HFF-Myc (cell line): Measurements from ENCODE around the gene BCAS2.
"Not testable (repeated sequence)": the region's sequence is repeated elsewhere in the genome, so short reads cannot be mapped to it uniquely, and the experiment has no call there.

ENCODE experiments used
- DNase-seq: peaks from one replicate; pipeline ENCODE4 v3.0.0-alpha.2; 2011; ENCODE audit warnings: low read depth; ENCODE audit errors: extremely low read depth
- H3K4me3 ChIP-seq: replicated peaks from 2 replicates; pipeline ENCODE4 v1.5.1; 2011; ENCODE audit warnings: low read depth, mild to moderate bottlenecking, control low read depth, low read length
- CTCF ChIP-seq: IDR thresholded peaks from 2 replicates; pipeline ENCODE4 v1.5.1; 2012; ENCODE audit warnings: mild to moderate bottlenecking, low read depth, low read length, control low read depth; ENCODE audit errors: missing control alignments

BCAS2 gene

GRCh38 chr1:114588196-114588689 lies 6.8 kb upstream of the BCAS2 start:
- DNase-seq, result no peak
- TF ChIP-seq CTCF, result no peak
- H3K4me3 ChIP-seq, result no peak overlapping the region

DNA sequence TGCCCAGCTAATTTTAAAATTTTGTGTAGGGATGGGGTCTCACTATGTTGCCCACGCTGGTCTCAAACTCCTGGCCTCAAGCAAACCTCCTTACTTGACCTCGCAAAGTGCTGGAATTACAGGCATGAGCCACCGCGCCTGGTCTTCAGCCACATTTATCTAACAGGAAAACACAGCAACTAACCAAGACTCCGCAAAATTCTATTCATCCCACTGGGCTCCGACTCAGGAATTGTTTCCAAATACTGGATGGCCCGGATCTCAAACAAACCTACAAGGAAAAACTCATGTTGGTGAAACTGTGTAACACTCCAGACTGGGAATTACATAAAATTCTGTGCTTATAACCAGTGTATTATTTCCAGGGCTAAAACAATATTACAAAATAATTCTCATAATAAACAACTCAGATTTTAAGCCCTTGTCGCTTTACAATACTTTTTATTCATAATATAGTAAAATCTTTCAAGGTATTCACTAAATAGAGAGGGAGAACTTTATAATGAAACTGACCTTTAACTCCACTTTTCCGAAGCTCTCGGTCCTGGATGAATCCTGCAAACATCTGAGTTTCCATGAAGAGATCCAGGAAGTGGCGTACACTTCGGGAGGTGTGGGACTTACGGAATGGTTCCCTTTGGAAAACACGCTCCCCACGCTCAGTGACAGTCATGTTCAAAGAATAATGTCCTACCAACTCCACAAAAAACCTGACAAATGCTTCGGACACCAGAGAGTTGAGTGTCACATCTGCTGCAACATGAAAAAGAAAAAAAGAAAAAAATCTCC lies 6.0 kb upstream of the BCAS2 start:
- TF ChIP-seq CTCF, result no peak
- DNase-seq, result no peak
- no peak overlapping the region for H3K4me3 ChIP-seq

DNA sequence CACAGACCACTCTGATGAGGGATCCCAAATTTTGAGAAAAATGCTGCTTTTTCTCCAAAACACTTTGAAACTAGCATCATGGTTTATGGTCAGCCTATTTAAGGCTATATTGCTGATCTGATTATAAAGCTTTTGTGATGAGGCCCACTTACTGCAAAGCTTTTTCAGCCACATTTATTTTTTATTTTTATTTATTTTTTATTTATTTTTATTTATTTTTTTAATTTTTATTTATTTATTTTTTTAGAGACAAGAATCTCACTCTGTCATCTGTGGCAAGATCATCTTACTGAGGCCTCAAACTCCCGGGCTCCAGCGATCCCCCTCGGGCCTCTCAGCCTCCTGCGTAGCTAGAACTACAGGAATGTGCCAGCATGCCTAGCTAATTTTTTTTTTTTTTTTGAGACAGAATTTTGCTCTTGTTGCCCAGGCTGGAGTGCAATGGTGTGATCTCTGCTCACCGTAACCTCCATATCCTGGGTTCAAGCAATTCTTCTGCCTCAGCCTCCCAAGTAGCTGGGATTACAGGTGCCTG lies 5.2 kb upstream of the BCAS2 start:
- H3K4me3 ChIP-seq, result no peak overlapping the region
- no peak for DNase-seq
- no peak for TF ChIP-seq CTCF

GRCh38 chr1:114585231-114585630 lies 3.8 kb upstream of the BCAS2 start:
- DNase-seq, result no peak
- no peak overlapping the region for H3K4me3 ChIP-seq
- TF ChIP-seq CTCF, result no peak

- DNase-seq, result no peak
- no peak overlapping the region for H3K4me3 ChIP-seq
- no peak for TF ChIP-seq CTCF
Measured at GRCh38 chr1:114574365-114574764, 7.0 kb downstream of the BCAS2 start.

DNA sequence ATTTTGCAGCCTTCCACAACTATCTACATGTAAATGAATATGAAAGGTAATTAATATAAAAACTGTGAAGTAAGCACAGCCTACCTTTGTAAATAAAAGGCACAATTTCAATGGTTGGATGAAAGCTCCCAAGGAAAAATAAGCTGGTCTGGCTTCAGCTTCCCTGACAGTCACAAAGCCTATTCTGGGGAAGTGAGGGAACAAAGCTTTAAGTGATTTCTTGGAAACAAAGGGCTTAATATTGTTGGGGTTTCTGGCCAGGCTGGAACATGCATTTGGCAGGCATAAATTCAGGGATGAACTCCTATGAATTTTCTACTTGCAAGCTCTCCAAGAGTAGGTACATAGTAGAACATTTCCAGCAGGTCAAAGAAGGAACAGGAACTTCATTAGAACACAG lies 17.3 kb downstream of the BCAS2 start:
- H3K4me3 ChIP-seq, result no peak overlapping the region
- TF ChIP-seq CTCF, result no peak
- no peak for DNase-seq

- not testable (repeated sequence) for DNase-seq, H3K4me3 ChIP-seq
Measured at GRCh38 chr1:114562978-114563510, 18.4 kb downstream of the BCAS2 start.
